Neutrophil (primary cell): ENCODE results near the gene SEH1L.

ENCODE experiments used
- H3K27ac ChIP-seq: fragments of 200-600 bp; sonication (generic); 2 replicates; pipeline ENCODE4 v1.5.1; 2016; ENCODE audit warnings: mild to moderate bottlenecking, moderate library complexity
- H3K27me3 ChIP-seq: fragments of 200-600 bp; sonication (generic); 2 replicates; pipeline ENCODE4 v1.6.0; 2016; ENCODE audit warnings: mild to moderate bottlenecking
- H3K36me3 ChIP-seq: fragments of 200-600 bp; sonication (generic); 2 replicates; pipeline ENCODE4 v1.5.1; 2017
- H3K4me1 ChIP-seq, 2 experiments: fragments of 200-600 bp in 1 of 2; sonication (generic) in 1 of 2; 1 replicate in 1 of 2; 2 replicates in 1 of 2; pipeline versions ENCODE4 v1.5.1 to v1.6.1; 2013 to 2016; ENCODE audit warnings: low read depth in 1 of 2, low read length in 1 of 2, mild to moderate bottlenecking in 1 of 2, moderate library complexity in 1 of 2; ENCODE audit not compliant: control insufficient read depth in 1 of 2, insufficient read depth in 1 of 2
- H3K4me3 ChIP-seq, 2 experiments: fragments of 200-600 bp in 1 of 2; sonication (generic) in 1 of 2; 1 replicate in 1 of 2; 2 replicates in 1 of 2; pipeline ENCODE4 v1.5.1; 2013 to 2016; ENCODE audit warnings: low read depth in 1 of 2, low read length in 1 of 2, mild to moderate bottlenecking in 1 of 2, moderate library complexity in 1 of 2
- H3K9me3 ChIP-seq: fragments of 200-600 bp; sonication (generic); 2 replicates; pipeline ENCODE4 v1.5.1; 2016
- TF ChIP-seq, protein P1 (sequence below): fragments of 200-600 bp; sonication (generic); IDR thresholded peaks from 2 replicates; pipeline ENCODE4 v1.5.1; 2016; ENCODE audit warnings: antibody characterized with exemption

The SEH1L gene

GRCh38 chr18:12963069-12963468 lies 15.3 kb downstream of the SEH1L start:
- TF ChIP-seq, protein P1, sequence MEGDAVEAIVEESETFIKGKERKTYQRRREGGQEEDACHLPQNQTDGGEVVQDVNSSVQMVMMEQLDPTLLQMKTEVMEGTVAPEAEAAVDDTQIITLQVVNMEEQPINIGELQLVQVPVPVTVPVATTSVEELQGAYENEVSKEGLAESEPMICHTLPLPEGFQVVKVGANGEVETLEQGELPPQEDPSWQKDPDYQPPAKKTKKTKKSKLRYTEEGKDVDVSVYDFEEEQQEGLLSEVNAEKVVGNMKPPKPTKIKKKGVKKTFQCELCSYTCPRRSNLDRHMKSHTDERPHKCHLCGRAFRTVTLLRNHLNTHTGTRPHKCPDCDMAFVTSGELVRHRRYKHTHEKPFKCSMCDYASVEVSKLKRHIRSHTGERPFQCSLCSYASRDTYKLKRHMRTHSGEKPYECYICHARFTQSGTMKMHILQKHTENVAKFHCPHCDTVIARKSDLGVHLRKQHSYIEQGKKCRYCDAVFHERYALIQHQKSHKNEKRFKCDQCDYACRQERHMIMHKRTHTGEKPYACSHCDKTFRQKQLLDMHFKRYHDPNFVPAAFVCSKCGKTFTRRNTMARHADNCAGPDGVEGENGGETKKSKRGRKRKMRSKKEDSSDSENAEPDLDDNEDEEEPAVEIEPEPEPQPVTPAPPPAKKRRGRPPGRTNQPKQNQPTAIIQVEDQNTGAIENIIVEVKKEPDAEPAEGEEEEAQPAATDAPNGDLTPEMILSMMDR = no peak

GRCh38 chr18:12968115-12968514 lies 20.3 kb downstream of the SEH1L start:
- Histone ChIP-seq H3K4me1 (peaks cover 0 to 3% of the 10 kb centered on the region in 2 experiments), H3K9me3 (no peaks in the 10 kb centered on the region), H3K27ac (no peak overlapping the region), H3K36me3 (peaks cover 9% of the 10 kb centered on the region), H3K27me3 (no peaks in the 10 kb centered on the region), H3K4me3 (no peak overlapping the region)
- TF ChIP-seq, protein P1 = no peak

More at GRCh38 chr18:12963069-12963468, 15.3 kb downstream of the SEH1L start:
- H3K4me1 ChIP-seq = peaks cover 0 to 3% of the 10 kb centered on the region in 2 experiments
- H3K4me3 ChIP-seq = no peak overlapping the region
- no peaks in the 10 kb centered on the region for H3K27me3 ChIP-seq
- H3K27ac ChIP-seq = no peak overlapping the region
- peaks cover 5% of the 10 kb centered on the region for H3K36me3 ChIP-seq
- H3K9me3 ChIP-seq = no peaks in the 10 kb centered on the region

DNA sequence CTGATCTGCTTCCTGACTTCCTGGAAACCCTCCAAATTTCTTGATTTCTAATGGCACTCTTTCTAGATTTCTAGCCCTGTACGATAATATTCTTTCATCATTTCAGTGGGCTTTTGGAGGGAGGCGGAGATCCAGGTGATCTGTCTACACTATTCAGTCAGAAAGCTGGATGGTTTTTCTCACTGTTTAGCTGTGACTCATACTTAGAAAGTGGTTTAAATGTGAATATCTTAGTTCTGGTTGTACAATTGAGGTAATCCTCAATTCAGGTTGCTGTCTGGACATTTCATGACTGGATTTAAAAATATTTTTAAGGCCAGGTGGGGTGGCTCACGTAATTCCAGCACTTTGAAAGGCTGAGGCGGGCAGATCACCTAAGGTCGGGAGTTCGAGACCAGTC lies 20.8 kb downstream of the SEH1L start:
- Histone ChIP-seq H3K27me3 (no peaks in the 10 kb centered on the region), H3K9me3 (no peaks in the 10 kb centered on the region), H3K4me1 (peaks cover 0 to 3% of the 10 kb centered on the region in 2 experiments), H3K27ac (no peak overlapping the region), H3K4me3 (no peak overlapping the region), H3K36me3 (peaks cover 5% of the 10 kb centered on the region)
- TF ChIP-seq, protein P1 = no peak

DNA sequence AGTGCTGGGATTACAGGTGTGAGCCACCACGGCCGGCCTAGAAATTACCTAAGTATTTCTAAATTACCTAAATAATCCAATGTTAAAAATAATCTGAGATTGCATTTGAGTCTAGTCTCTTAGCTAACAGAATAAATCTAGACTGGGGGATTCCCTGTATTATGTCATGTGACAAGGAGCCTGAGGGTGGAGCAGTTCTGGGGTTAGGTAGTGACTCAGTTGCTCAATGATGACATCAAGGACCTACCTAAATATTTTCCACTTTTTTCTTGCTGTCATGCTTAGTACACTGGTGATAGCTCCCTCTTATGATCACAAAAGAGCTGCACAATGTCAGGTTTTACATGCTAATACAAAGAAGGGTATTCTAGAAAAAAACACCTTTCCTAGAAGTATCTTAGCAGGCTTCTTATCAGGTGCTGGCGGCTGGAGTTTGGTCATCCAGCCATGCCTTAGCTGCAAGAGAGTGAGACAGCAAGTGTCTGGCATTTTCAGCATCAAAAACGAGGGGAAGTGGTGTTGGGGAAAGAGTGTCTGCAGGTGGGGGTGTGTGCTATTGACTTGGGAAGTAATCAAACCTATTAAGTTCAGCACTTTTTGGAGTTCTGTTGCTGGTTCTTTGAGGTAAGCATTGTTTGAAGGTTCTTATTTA lies 25.9 kb downstream of the SEH1L start:
- Histone ChIP-seq H3K27ac (no peak overlapping the region), H3K4me3 (no peak overlapping the region), H3K4me1 (no peaks in the 10 kb centered on the region), H3K9me3 (no peaks in the 10 kb centered on the region), H3K36me3 (peaks cover 12% of the 10 kb centered on the region), H3K27me3 (no peaks in the 10 kb centered on the region)
- TF ChIP-seq, protein P1 = no peak

GRCh38 chr18:12975488-12975887 lies 27.7 kb downstream of the SEH1L start:
- H3K27ac ChIP-seq = no peak overlapping the region

More at GRCh38 chr18:12975488-12975887, 27.7 kb downstream of the SEH1L start:
- H3K4me3 ChIP-seq = no peak overlapping the region
- H3K9me3 ChIP-seq = no peaks in the 10 kb centered on the region
- TF ChIP-seq, protein P1 = no peak
- no peaks in the 10 kb centered on the region for H3K4me1 ChIP-seq
- peaks cover 12% of the 10 kb centered on the region for H3K36me3 ChIP-seq
- H3K27me3 ChIP-seq = no peaks in the 10 kb centered on the region
